ENCODE data around the gene AVEN. TPM values are rescaled to one million over a fixed set of nuclear protein-coding genes. Genes with fewer than 3 reads are reported as not detected.

Gene AVEN
- total and polyA plus RNA-seq, 9 of the 15 experiments (the other 6 are each of a cell fraction or from before 2014, with no cell fraction given) = 1.5 to 6.4 (median 4.7) TPM

DNA sequence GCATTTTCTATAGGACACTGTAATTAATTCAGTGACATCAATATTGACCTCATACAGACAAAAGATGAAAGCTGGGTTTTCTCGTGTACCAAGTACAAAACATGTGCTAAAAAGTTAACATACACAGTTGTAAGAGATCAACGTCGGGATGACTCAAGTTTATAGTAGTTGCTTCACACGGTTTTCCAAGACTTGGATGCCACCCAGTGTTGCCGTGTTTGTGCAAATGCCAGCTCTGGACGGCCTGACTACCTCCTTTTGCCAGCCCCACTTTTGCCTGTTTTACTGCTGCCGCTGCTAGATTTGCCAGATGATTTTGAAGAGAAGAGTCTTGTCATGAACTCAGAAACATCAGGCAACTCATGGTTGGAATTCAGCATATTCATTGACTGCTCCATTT lies 45.1 kb upstream of the AVEN start:
- H4K20me1 ChIP-seq (replicated peaks; ENCODE audit: control insufficient read depth, insufficient read depth, low read length) = no peaks in the 10 kb centered on the region
- ChIA-PET POLR2A (interaction anchor here (0.8 to 1.0 kb wide), 2 partner anchors 17 to 161 kb away, joined by 3 read pairs; no protein-coding TSS in a partner anchor), CTCF (ENCODE audit: low intra/inter-chr PET ratio) (no interaction called here)
- no peak overlapping the region for H3K4me3 ChIP-seq
- no peaks in the 10 kb centered on the region for H3K9me3 ChIP-seq (replicated peaks; ENCODE audit: control insufficient read depth, insufficient read depth, low read depth, low read length)
- in situ Hi-C loops (cut with MboI) (no loop called here), intact Hi-C loops (cut with micrococcal nuclease) (no loop called here)
- peaks cover 0 to 9% of the 10 kb centered on the region in 2 experiments; a peak in 3 of 5 replicates for H3K4me1 ChIP-seq (replicated peaks in 1 of 2; ENCODE audit: control insufficient read depth in 2 of 2, insufficient read depth in 2 of 2, low read length in 2 of 2)
- H3K4me2 ChIP-seq (ENCODE audit: insufficient read depth, low read length) = no peak overlapping the region
- H3K27me3 ChIP-seq (ENCODE audit: control insufficient read depth in 2 of 2, insufficient read depth in 2 of 2, low read length in 2 of 2) = no peaks in the 10 kb centered on the region
- H3K9ac ChIP-seq (ENCODE audit: insufficient read depth in 1 of 2, low read depth in 2 of 2, low read length in 2 of 2) = no peak overlapping the region
- H3K27ac ChIP-seq (ENCODE audit: extremely low read depth, low read depth, low read length) = no peak overlapping the region
- DNase-seq (ENCODE audit: extremely low read depth in 1 of 4, low spot score in 3 of 4) = no peak
- H3K36me3 ChIP-seq (ENCODE audit: control insufficient read depth, insufficient read depth, low read length) = peaks cover 40% of the 10 kb centered on the region
- 80% methylated on average over 7 of the region's 7 CpGs for WGBS (ENCODE audit: insufficient coverage, low coverage, missing lambda C conversion rate)
- no peak for FAIRE-seq
- no peak for ATAC-seq
- no peaks in the 10 kb centered on the region for H3K9me1 ChIP-seq (ENCODE audit: control insufficient read depth, insufficient read depth, low read length)
- no peaks in the 10 kb centered on the region for H3K79me2 ChIP-seq (ENCODE audit: control insufficient read depth, insufficient read depth, low read length)
- H2AFZ ChIP-seq (ENCODE audit: low read depth, low read length) = no peak overlapping the region
- TSS peak; percentile 39 for BruUV-seq (replicated peaks)
- TF ChIP-seq, protein P1, sequence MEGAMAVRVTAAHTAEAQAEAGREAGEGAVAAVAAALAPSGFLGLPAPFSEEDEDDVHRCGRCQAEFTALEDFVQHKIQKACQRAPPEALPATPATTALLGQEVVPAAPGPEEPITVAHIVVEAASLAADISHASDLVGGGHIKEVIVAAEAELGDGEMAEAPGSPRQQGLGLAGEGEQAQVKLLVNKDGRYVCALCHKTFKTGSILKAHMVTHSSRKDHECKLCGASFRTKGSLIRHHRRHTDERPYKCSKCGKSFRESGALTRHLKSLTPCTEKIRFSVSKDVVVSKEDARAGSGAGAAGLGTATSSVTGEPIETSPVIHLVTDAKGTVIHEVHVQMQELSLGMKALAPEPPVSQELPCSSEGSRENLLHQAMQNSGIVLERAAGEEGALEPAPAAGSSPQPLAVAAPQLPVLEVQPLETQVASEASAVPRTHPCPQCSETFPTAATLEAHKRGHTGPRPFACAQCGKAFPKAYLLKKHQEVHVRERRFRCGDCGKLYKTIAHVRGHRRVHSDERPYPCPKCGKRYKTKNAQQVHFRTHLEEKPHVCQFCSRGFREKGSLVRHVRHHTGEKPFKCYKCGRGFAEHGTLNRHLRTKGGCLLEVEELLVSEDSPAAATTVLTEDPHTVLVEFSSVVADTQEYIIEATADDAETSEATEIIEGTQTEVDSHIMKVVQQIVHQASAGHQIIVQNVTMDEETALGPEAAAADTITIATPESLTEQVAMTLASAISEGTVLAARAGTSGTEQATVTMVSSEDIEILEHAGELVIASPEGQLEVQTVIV (CRISPR knock-in tag; IDR thresholded peaks at IDR 0.05; ENCODE audit: borderline replicate concordance) = no peak
- TF ChIP-seq XRCC5 (IDR thresholded peaks at IDR 0.05; ENCODE audit: low read depth, low read length) (no peak), ZC3H11A (IDR thresholded peaks at IDR 0.05; ENCODE audit: low read depth, low read length) (no peak), ZNF282 (CRISPR knock-in tag; IDR thresholded peaks at IDR 0.05) (no peak), ZNF197 (CRISPR knock-in tag; IDR thresholded peaks at IDR 0.05; ENCODE audit: low read depth) (no peak), GABPB1 (CRISPR knock-in tag; IDR thresholded peaks at IDR 0.05) (no peak), CC2D1A (IDR thresholded peaks at IDR 0.05) (no peak), CCAR2 (IDR thresholded peaks at IDR 0.05; ENCODE audit: low read depth, low read length) (no peak)
- TF ChIP-seq, protein P2, sequence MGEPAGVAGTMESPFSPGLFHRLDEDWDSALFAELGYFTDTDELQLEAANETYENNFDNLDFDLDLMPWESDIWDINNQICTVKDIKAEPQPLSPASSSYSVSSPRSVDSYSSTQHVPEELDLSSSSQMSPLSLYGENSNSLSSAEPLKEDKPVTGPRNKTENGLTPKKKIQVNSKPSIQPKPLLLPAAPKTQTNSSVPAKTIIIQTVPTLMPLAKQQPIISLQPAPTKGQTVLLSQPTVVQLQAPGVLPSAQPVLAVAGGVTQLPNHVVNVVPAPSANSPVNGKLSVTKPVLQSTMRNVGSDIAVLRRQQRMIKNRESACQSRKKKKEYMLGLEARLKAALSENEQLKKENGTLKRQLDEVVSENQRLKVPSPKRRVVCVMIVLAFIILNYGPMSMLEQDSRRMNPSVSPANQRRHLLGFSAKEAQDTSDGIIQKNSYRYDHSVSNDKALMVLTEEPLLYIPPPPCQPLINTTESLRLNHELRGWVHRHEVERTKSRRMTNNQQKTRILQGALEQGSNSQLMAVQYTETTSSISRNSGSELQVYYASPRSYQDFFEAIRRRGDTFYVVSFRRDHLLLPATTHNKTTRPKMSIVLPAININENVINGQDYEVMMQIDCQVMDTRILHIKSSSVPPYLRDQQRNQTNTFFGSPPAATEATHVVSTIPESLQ (CRISPR knock-in tag; IDR thresholded peaks at IDR 0.05) = no peak
- TF ChIP-seq, protein P3, sequence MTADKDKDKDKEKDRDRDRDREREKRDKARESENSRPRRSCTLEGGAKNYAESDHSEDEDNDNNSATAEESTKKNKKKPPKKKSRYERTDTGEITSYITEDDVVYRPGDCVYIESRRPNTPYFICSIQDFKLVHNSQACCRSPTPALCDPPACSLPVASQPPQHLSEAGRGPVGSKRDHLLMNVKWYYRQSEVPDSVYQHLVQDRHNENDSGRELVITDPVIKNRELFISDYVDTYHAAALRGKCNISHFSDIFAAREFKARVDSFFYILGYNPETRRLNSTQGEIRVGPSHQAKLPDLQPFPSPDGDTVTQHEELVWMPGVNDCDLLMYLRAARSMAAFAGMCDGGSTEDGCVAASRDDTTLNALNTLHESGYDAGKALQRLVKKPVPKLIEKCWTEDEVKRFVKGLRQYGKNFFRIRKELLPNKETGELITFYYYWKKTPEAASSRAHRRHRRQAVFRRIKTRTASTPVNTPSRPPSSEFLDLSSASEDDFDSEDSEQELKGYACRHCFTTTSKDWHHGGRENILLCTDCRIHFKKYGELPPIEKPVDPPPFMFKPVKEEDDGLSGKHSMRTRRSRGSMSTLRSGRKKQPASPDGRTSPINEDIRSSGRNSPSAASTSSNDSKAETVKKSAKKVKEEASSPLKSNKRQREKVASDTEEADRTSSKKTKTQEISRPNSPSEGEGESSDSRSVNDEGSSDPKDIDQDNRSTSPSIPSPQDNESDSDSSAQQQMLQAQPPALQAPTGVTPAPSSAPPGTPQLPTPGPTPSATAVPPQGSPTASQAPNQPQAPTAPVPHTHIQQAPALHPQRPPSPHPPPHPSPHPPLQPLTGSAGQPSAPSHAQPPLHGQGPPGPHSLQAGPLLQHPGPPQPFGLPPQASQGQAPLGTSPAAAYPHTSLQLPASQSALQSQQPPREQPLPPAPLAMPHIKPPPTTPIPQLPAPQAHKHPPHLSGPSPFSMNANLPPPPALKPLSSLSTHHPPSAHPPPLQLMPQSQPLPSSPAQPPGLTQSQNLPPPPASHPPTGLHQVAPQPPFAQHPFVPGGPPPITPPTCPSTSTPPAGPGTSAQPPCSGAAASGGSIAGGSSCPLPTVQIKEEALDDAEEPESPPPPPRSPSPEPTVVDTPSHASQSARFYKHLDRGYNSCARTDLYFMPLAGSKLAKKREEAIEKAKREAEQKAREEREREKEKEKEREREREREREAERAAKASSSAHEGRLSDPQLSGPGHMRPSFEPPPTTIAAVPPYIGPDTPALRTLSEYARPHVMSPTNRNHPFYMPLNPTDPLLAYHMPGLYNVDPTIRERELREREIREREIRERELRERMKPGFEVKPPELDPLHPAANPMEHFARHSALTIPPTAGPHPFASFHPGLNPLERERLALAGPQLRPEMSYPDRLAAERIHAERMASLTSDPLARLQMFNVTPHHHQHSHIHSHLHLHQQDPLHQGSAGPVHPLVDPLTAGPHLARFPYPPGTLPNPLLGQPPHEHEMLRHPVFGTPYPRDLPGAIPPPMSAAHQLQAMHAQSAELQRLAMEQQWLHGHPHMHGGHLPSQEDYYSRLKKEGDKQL (CRISPR knock-in tag; IDR thresholded peaks at IDR 0.05; ENCODE audit: borderline replicate concordance) = no peak
